ENCODE measurements around the gene HIVEP3.
"Not testable (repeated sequence)": the region's sequence is repeated elsewhere in the genome, so short reads cannot be mapped to it uniquely, and the experiment has no call there.

Gene HIVEP3

DNA sequence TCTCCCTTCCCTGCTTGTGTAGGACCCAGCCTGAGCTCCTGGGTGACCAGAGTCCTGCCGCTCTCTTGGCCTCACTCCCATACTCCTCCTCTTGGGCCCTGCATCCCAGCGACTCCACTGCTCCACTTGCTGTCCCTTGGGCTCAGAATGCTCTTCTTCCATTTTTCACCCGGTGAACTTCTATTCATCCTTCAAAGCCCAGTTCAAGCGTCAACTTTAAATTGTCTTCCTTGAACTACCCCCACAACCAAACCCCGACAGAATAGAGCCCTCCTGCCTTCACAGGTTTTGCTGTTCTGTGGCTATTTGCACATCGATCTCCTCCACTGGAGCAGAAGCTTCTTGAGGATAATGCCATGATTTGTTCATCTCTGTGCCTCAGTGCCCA lies 218.9 kb downstream of the HIVEP3 start:
- no peak for DNase-seq (ENCODE audit: extremely low read depth, low read depth)
- TF ChIP-seq, protein P1, sequence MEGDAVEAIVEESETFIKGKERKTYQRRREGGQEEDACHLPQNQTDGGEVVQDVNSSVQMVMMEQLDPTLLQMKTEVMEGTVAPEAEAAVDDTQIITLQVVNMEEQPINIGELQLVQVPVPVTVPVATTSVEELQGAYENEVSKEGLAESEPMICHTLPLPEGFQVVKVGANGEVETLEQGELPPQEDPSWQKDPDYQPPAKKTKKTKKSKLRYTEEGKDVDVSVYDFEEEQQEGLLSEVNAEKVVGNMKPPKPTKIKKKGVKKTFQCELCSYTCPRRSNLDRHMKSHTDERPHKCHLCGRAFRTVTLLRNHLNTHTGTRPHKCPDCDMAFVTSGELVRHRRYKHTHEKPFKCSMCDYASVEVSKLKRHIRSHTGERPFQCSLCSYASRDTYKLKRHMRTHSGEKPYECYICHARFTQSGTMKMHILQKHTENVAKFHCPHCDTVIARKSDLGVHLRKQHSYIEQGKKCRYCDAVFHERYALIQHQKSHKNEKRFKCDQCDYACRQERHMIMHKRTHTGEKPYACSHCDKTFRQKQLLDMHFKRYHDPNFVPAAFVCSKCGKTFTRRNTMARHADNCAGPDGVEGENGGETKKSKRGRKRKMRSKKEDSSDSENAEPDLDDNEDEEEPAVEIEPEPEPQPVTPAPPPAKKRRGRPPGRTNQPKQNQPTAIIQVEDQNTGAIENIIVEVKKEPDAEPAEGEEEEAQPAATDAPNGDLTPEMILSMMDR (IDR thresholded peaks at IDR 0.05; ENCODE audit: low read depth, low read length), result no peak

- DNase-seq (ENCODE audit: extremely low read depth, low read depth), result no peak
- TF ChIP-seq, protein P1 (IDR thresholded peaks at IDR 0.05; ENCODE audit: low read depth, low read length), result no peak
These were observed 219.5 kb downstream of the HIVEP3 start for GRCh38 chr1:41698916-41699860.

GRCh38 chr1:41696381-41696780 lies 222.3 kb downstream of the HIVEP3 start:
- TF ChIP-seq, protein P1 (IDR thresholded peaks at IDR 0.05; ENCODE audit: low read depth, low read length), result no peak
- no peak for DNase-seq (ENCODE audit: extremely low read depth, low read depth)

DNA sequence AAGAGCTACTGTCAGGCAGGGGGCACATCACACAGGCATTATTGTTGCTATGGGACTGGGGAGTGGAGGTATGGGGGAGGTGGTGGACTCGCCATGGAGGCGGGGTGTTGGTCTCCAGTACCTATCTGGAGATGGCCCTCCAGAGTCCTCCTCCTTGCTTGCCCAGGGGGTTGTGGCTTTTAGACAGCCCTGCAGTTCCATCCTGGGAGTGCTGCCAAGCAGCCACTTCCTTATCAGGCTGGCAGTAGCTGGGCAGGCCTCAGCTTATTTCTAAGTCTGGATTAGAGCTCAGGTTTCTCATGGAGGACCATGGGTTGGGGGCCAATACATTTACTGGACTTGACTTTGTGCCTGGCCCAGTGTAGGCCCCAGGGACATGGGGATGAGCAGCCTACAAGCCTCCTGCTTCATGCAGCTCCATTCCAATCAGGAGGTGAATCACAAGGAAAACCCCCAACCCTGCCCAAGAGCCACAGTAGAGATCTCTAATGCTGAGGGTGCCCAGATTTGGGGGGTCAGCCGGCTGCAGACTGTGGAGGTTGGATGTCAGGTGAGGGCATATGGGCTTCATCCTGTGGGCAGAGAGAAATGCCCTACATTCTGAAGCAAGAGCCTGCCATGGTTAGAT lies 223.5 kb downstream of the HIVEP3 start:
- TF ChIP-seq, protein P1 (IDR thresholded peaks at IDR 0.05; ENCODE audit: low read depth, low read length), result no peak
- no peak for DNase-seq (ENCODE audit: extremely low read depth, low read depth)

DNA sequence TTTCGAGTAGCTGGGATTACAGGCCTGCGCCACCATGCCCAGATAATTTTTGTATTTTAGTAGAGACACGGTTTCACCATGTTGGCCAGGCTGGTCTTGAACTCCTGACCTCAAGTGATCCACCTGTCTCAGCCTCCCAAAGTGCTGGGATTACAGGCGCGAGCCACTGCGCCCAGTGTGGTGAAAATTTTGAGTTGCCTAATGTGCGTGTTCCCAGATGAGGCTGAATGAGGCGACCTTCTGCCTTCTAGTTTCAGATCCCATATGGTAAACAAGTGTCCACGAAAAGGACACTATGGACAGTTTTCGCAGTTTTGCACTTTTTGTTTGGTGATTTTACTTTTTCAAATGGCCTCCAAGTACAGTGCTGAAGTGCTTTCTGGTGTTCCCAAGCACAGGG lies 226.8 kb downstream of the HIVEP3 start:
- DNase-seq (ENCODE audit: extremely low read depth, low read depth), result not testable (repeated sequence)

GRCh38 chr1:41691424-41691823 lies 227.3 kb downstream of the HIVEP3 start:
- DNase-seq (ENCODE audit: extremely low read depth, low read depth), result no peak
- TF ChIP-seq, protein P1 (IDR thresholded peaks at IDR 0.05; ENCODE audit: low read depth, low read length), result no peak

GRCh38 chr1:41690331-41690730 lies 228.4 kb downstream of the HIVEP3 start:
- TF ChIP-seq, protein P1 (IDR thresholded peaks at IDR 0.05; ENCODE audit: low read depth, low read length), result no peak
- DNase-seq (ENCODE audit: extremely low read depth, low read depth), result no peak

Data from AG09319 (cell line).